Effector memory CD4-positive, alpha-beta T cell (primary cell): ENCODE measurements around the gene KIF15.

Experiments
- DNase-seq, 3 donors: peaks; one replicate each; pipeline ENCODE4 v3.0.0-alpha.2; 2020
- H3K27ac ChIP-seq: 2 replicates; pipeline ENCODE4 v1.7.0; 2013; ENCODE audit warnings: mild to moderate bottlenecking, low read length, moderate library complexity; ENCODE audit not compliant: insufficient read depth, poor library complexity, severe bottlenecking
- H3K27me3 ChIP-seq: replicated peaks from 2 replicates; pipeline ENCODE4 v1.7.0; 2013; ENCODE audit warnings: mild to moderate bottlenecking, low read length; ENCODE audit not compliant: insufficient read depth, control insufficient read depth, poor library complexity, severe bottlenecking
- H3K36me3 ChIP-seq: 2 replicates; pipeline ENCODE4 v1.7.0; 2013; ENCODE audit warnings: mild to moderate bottlenecking, low read length, moderate library complexity; ENCODE audit not compliant: control insufficient read depth, insufficient read depth
- H3K4me1 ChIP-seq: 2 replicates; pipeline ENCODE4 v1.7.0; 2013; ENCODE audit warnings: low read length, mild to moderate bottlenecking; ENCODE audit not compliant: control insufficient read depth, insufficient read depth, poor library complexity, severe bottlenecking
- H3K4me3 ChIP-seq: 2 replicates; pipeline ENCODE4 v1.7.0; 2013; ENCODE audit warnings: low read length, low read depth, mild to moderate bottlenecking; ENCODE audit not compliant: insufficient read depth, poor library complexity, severe bottlenecking
- H3K9me3 ChIP-seq: 2 replicates; pipeline ENCODE4 v1.7.0; 2013; ENCODE audit warnings: mild to moderate bottlenecking, low read length, moderate library complexity; ENCODE audit not compliant: control insufficient read depth

Gene KIF15

DNA sequence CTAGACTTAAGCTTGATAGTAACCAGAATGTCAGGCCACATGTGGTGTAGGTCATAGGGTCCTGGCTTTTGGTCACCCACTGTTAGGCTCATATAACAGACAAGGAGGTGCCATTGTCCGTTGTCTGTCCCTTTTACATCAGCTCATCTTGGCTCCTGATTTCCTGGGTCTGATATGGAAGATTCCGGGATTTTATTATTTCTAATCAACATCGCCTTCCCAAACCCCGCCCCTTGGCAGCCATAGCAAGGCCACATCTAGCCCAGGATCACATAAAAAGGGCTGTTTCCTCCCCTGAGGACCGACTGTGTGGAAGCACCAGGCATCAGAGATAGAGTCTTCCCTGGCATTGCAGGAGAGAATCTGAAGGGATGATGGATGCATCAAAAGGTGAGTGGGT lies 112.7 kb downstream of the KIF15 start, which contains the start of gene TGM4:
TSS of gene TGM4 (plus strand) at position 301 of the 400 bp plus-strand sequence. CDS start at position 372, 71 bp downstream.
- Histone ChIP-seq H3K4me1 (no peaks in the 10 kb centered on the region), H3K36me3 (no peaks in the 10 kb centered on the region), H3K27ac (no peak within 1 kb of the TSS), H3K4me3 (no peak within 1 kb of the TSS), H3K27me3 (no peaks in the 10 kb centered on the region), H3K9me3 (no peaks in the 10 kb centered on the region)
- DNase-seq = no peak

DNA sequence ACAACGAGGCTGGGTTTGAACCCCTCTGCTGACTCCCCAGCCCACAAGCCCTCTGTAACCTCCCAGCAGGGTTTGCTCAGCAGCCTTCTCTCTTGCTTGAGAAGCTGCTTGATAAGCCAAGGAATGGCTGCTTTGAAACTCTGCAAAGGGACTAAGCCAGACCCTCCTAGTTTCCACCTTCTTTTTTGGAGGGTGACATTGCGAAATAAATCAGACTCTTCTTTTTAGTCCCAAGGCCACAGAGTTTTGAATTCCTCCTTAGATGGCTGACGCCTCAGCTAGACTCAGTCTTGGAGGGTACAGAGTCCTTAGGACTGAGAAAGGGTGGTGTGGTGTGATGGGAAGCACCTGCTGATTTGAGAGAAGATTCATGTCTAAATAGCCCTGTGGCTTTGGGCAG lies 114.0 kb downstream of the KIF15 start:
- Histone ChIP-seq H3K27ac (no peak overlapping the region), H3K36me3 (no peaks in the 10 kb centered on the region), H3K4me3 (no peak overlapping the region), H3K9me3 (no peaks in the 10 kb centered on the region), H3K27me3 (no peaks in the 10 kb centered on the region), H3K4me1 (no peaks in the 10 kb centered on the region)
- no peak for DNase-seq

DNA sequence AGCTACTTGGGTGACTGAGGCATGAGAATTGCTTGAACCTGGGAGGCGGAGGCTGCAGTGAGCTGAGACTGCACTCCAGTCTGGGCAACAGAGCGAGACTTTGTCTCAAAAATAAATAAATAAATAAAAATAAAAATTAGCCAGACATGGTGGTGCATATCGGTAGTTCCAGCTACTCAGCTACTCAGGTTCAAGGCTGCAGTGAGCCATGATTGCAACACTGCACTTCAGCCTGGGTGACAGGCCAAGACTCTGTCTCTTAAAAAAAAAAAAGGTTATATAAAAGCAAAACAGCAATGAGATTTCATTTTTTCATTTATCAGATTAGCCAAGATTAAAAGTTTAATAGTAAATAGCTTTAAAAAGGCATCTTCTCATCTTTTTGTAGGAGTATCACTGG lies 115.7 kb downstream of the KIF15 start:
- no peak overlapping the region for H3K4me3 ChIP-seq
- H3K4me1 ChIP-seq = no peaks in the 10 kb centered on the region
- no peaks in the 10 kb centered on the region for H3K9me3 ChIP-seq
- H3K27me3 ChIP-seq = no peaks in the 10 kb centered on the region
- H3K36me3 ChIP-seq = no peaks in the 10 kb centered on the region
- DNase-seq = no peak
- H3K27ac ChIP-seq = no peak overlapping the region

DNA sequence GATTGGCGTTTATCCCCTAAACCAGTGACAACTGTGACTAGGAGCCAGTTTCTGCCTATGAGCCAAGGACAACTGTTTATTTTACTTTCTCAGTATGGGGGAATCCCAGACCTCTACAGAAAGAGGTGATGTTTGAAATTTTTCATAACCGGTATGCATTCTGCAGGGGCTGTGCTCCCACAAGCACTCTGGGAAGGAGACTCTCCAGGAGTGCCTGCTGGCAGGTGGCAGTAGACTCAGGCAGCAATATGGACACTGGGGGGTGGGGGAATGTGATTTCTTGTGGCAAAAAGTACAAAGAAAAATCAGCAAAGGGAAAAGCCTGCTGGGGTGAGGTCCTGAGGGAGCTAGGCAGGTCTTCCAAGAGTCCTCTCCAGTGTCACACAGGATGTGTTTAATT lies 118.7 kb downstream of the KIF15 start:
- DNase-seq = no peak
- Histone ChIP-seq H3K27me3 (no peaks in the 10 kb centered on the region), H3K9me3 (no peaks in the 10 kb centered on the region), H3K36me3 (no peaks in the 10 kb centered on the region), H3K27ac (no peak overlapping the region), H3K4me3 (no peak overlapping the region), H3K4me1 (no peaks in the 10 kb centered on the region)

DNA sequence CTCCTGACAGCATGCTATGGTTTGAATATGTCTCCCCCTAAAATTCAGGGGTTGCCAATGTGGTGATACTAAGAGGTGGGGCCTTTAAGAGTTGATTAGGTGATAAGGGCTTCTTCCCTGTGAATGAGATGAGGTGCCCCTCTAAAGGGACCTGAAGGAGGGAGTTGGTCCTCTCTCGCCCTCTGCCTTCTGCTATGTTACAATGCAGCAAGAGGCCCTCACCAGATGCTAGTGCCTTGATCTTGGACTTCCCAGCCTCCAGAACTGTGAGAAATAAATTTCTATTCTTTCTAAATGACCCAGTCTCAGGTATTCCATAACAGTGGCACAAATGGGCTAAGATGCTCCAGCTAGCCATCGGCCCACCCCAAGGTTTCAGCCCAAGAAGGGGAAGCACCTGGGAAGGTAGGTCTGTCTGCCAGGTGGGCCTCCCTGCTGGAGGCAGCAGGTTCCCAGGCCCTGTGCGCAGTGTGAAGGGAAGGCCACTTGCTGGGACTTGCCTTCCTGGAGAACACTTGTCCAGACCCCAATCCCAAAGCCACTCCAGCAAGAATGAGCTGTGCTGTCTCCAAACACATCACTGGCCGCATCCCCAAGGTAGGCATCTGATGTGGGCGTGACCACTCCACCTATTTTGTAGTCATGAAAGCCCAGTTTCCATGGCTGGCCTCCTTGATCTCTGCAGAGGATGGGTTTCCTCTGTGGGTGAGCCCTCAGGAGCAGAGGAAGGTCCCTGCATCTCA lies 121.8 kb downstream of the KIF15 start:
- Histone ChIP-seq H3K9me3 (no peaks in the 10 kb centered on the region), H3K27ac (no peak overlapping the region), H3K4me3 (no peak overlapping the region), H3K27me3 (no peaks in the 10 kb centered on the region), H3K4me1 (no peaks in the 10 kb centered on the region), H3K36me3 (no peaks in the 10 kb centered on the region)
- no peak for DNase-seq

DNA sequence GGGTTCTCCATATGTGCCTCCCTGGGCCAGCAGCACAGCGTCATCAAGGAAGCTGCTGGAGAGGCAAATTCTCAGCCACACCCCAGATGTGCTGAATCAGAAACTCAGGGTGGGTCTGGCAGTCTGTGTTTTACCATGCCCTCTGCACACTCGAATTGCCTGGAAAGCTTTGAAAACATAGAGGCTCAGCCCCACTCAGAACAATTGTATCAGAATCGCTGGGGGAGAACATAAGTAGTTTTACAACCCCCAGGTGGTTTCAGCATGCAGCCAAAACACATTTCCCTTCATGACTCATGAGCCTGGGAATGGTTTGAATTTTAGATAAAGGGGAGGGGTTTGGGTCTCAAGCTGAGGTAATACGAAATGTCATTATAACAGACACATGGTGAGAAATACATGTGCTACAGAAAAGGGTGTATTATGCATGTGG lies 122.4 kb downstream of the KIF15 start:
- H3K36me3 ChIP-seq = no peaks in the 10 kb centered on the region
- H3K9me3 ChIP-seq = no peaks in the 10 kb centered on the region
- no peak for DNase-seq
- H3K27ac ChIP-seq = no peak overlapping the region
- no peak overlapping the region for H3K4me3 ChIP-seq
- H3K4me1 ChIP-seq = no peaks in the 10 kb centered on the region
- no peaks in the 10 kb centered on the region for H3K27me3 ChIP-seq

DNA sequence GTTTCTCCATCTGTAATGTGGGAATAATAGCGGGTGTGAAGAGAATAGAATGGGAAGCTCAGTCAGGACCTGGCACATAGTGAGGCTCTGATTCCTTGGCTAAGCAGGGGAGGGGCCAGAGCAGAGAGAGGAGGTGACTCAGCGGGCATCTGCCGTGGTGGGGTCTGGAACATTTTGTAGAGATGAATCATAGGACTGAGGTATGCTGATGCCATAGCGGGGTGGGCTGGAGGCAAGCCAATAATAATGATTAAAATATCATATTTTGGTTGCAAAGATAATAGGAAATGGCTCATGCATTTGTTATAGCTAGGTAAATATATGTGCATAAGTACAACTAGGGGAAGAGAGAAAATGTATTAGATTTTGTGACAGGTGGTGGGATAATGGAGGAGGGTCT lies 124.0 kb downstream of the KIF15 start:
- Histone ChIP-seq H3K36me3 (no peaks in the 10 kb centered on the region), H3K27me3 (no peaks in the 10 kb centered on the region), H3K4me3 (no peak overlapping the region), H3K9me3 (no peaks in the 10 kb centered on the region), H3K4me1 (no peaks in the 10 kb centered on the region), H3K27ac (no peak overlapping the region)
- no peak for DNase-seq

DNA sequence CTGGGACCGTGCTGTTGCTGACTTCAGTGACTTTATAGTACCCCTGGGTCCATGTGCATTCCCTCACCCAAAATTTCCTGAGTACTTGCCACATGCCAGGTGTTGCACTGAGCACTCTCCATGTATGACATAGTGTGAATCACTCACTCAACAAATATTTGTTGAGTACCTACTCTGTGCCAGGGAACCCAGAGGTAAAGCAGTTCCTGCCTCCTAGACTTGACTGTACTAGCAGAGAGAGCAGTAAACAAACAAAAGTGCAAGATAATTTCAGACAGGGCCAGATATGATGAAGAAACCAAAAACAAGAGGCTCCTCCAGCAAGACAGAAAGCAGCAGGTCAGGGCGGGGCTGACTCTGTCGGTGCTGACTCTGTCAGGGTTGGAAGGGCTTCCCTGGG lies 125.0 kb downstream of the KIF15 start:
- no peak overlapping the region for H3K4me3 ChIP-seq
- H3K9me3 ChIP-seq = no peaks in the 10 kb centered on the region
- no peak overlapping the region for H3K27ac ChIP-seq
- no peaks in the 10 kb centered on the region for H3K36me3 ChIP-seq
- DNase-seq = no peak
- no peaks in the 10 kb centered on the region for H3K4me1 ChIP-seq
- H3K27me3 ChIP-seq = no peaks in the 10 kb centered on the region

DNA sequence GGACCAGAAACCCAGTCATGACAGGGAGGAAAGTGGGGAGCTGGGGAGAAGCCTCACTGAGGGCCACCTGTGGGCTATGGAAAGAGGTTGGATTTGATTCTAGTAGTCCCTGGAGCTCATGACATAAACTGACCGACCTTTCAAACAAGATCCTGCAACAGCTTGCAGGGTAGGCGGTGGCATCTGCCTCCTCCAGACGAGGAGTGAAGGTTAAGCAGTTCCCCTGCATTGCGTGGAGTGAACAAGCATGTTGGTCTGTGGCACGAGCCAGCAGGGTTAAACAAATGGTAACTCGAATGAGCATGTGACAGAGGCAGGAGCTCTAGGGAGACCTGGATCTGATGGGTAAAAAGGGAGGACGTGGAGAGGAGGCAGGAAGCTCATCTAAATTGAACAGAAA lies 125.5 kb downstream of the KIF15 start:
- Histone ChIP-seq H3K9me3 (no peaks in the 10 kb centered on the region), H3K4me1 (no peaks in the 10 kb centered on the region), H3K27ac (no peak overlapping the region), H3K4me3 (no peak overlapping the region), H3K36me3 (no peaks in the 10 kb centered on the region), H3K27me3 (no peaks in the 10 kb centered on the region)
- DNase-seq = no peak

DNA sequence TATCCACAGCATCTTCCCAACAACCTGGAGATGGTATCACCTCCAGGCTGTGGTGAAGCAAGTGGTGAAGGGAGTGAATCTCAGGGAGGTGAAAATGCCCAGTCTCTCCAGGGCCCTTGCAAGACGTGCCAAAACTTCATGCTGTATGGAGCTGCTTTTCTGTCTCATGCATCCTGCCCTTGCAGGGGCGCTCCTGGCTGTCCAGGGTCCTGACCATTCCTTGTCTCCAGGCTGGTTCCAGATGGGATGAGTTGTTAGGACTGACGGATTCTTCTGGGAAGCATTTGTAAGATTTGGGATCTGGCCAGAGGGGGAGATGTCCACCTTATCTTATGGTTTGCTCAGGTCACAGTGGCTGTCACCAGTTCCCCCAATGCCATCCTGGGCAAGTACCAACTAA lies 128.7 kb downstream of the KIF15 start:
- no peaks in the 10 kb centered on the region for H3K36me3 ChIP-seq
- DNase-seq = no peak
- H3K4me1 ChIP-seq = no peaks in the 10 kb centered on the region
- no peaks in the 10 kb centered on the region for H3K27me3 ChIP-seq
- H3K9me3 ChIP-seq = no peaks in the 10 kb centered on the region
- no peak overlapping the region for H3K27ac ChIP-seq
- no peak overlapping the region for H3K4me3 ChIP-seq
